Skin of body (tissue), 2 donors: ENCODE measurements around the gene AHNAK2. TPM values are rescaled to one million over a fixed set of nuclear protein-coding genes. Genes with fewer than 3 reads are reported as not detected.

Experiments
- DNase-seq: peaks from one replicate; lab custom pipeline; 2025; lab: John Stamatoyannopoulos, UW
- total RNA-seq: library from RNA; depleted of rRNA; stranded (reverse); fragments of >200 nt; gene quantifications from one replicate; pipeline ENCODE4 v1.2.3, GENCODE V29; 2014

Gene AHNAK2
- total RNA-seq, 1 donor from 2014 or later = 52.0 TPM

DNA sequence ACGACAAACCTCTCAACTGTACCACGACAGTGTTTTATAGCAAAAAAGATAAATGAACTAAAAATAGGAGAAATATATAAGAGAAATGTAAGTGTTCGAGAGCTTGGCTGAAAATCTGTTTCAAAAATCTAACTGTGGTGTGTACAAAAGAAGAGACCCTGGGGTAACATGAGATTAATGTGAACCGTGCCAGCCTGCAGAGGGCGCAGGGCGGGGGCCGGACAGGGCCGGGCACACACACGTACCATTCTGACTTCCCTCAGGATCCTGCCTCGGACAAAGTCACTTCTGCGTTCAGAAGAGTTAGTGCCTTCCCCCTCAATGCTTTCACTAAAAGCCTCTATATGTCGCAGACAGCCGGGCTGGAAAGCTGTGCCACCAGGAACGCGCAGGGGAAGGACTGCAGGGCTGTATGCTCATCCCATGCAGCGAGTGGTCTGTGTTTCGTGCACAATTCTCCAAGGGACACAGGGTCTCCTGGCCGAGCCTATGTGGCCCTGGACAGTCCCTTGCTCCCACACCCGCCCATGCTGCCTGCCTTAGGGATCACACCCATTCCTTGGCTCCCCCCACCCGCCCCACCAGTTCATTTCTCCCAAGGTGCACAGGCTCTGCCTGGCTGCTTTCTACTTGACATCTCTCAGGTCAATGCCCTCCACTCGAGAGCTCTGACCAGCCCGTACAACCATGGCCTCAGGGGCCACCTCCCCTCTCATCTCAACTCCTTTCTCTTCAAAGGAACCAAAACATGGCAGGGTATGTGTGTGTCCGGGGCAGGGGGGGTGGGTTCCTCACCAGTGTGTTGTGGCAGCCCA lies 34.2 kb upstream of the AHNAK2 start:
- no peak for DNase-seq

DNA sequence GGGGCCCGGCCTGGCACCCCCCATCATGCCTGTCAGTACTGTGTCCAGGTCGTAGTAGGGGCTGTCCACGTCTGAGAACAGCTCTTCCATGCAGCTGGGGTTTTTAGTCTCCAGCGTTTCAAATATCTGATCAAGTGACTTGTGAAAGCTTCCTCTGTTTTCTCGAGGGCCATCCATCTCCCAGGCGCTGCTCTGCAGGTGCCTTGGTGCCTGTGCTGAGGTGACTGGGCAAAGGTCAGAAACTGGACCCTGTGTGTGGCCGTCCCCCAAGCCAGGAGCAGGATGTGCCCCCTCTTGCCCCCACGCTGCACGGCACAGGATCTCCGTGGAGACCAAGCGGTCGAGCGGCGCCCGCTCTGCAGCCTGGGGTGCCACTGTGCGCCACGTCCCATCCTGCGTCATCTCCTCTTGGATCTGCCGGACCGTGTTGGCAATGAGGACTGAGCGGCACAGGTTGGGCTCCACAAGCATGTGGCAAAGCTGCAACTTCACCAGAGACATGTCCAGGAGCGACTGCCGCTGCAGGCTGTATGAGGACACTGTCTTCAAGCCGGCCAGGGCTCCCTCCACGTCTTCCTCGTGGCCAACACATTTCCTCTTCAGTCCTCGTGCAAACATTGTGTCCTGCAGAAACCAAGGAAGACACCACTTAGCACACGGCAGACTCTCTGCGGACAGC lies 33.3 kb upstream of the AHNAK2 start:
- DNase-seq = no peak

GRCh38 chr14:105010891-105011291 lies 32.7 kb upstream of the AHNAK2 start:
- no peak for DNase-seq

GRCh38 chr14:105010106-105010505 lies 31.9 kb upstream of the AHNAK2 start:
- DNase-seq = no peak

DNA sequence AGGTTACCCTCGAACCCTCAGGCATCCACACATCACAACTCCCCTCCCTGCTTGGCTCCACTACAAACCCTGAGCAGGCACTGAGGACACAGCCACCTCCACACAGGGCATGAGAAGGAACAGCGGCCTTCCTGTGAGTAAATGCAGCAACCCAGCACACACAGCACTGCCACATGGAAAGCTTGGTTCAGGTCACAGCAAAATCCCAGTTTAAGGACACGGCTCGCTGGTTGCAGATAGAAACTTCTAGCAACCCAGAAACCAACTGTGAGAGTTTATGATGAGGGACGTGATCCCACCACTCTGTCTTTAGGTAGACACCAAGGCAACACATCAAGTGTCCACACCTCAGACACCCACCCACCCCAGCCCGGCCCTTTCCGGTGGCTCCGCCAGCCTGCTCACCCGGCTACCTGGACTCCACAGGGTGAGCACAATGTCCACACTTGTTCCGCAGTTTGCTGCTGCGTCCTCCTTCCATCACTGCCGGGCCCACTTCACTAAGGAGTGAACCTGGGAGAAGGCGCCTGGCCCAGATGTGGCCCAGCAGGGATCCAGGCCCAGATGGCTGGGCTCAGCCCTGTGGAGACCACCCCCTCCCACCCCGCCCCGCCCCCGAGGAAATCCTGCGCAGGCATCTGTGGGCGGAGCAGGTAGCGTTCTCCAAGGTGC lies 29.6 kb upstream of the AHNAK2 start:
- no peak for DNase-seq

GRCh38 chr14:105006831-105007592 lies 28.8 kb upstream of the AHNAK2 start:
- DNase-seq = no peak

- DNase-seq = no peak
Measured at GRCh38 chr14:105005929-105006830, 28.0 kb upstream of the AHNAK2 start.

DNA sequence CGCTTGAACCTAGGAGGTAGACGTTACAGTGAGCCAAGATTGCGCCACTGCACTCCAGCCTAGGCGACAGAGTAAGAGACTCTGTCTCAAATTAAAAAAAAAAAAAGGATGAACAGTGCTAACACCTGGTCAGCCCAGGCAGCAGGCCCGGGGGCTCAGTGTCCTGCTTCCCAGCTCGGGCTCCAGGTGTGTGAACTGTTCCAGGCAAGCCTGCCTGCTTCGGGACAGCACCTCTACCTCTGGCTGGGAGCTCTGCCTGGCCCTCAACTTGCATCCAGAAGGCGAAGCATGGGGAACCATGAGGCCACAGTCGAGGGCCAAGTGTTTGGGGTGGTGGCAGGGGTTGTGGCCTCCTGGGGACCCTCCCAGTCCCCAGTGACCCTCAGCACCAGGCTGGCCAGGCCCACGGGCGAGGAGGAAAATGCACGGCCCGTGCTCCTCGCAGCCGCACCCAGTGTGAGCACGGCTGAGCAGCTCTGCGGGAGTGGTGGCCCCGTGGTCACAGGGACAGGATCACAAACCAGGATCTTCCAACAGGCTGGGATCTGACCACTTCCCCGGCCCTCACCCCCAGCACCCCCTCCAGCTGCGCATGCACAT lies 27.3 kb upstream of the AHNAK2 start:
- DNase-seq = no peak

DNA sequence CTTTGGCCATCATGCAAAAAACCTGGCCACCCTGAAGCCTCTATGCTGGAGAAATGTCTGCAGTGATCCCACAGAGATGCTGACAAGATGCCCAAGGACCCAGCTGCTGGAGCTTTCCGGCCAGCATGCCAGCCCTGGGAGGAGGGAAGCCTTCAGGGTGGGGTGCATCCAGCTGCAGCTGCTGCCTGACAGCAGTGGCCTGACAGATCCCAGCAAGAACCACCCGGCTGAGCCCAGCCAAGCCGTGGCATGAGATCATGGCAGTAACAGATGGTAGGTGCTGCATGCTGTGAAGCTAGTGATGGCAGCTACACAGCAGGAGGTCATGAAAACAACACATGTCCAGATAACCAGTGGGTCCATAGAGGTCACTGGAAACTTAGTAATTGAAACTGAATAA lies 21.2 kb upstream of the AHNAK2 start:
- DNase-seq = no peak

- DNase-seq = no peak
Measured at GRCh38 chr14:104998801-104999200, 20.6 kb upstream of the AHNAK2 start.

DNA sequence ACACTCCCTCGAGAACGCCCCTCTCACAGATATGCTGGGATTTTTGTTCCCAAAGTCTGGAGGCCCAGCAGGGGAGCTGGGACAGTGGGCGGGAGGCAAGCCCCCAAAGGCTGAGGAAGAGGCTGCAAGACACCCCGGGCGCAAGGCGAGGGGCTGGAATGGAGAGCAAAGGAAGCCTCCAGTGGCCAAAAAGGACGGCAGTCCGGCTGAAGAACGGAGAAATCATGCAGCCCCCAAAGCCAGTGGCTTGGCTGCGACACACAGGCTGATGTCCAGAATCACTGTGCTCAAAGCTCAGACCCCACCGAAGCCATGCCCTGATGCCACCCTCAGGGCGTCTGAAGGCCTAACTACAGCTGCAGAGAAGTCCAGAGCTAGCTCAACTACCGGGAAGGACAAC lies 18.3 kb upstream of the AHNAK2 start:
- no peak for DNase-seq

GRCh38 chr14:104996032-104996431 lies 17.9 kb upstream of the AHNAK2 start:
- no peak for DNase-seq

- DNase-seq = no peak
Measured at GRCh38 chr14:104994978-104995377, 16.8 kb upstream of the AHNAK2 start.

DNA sequence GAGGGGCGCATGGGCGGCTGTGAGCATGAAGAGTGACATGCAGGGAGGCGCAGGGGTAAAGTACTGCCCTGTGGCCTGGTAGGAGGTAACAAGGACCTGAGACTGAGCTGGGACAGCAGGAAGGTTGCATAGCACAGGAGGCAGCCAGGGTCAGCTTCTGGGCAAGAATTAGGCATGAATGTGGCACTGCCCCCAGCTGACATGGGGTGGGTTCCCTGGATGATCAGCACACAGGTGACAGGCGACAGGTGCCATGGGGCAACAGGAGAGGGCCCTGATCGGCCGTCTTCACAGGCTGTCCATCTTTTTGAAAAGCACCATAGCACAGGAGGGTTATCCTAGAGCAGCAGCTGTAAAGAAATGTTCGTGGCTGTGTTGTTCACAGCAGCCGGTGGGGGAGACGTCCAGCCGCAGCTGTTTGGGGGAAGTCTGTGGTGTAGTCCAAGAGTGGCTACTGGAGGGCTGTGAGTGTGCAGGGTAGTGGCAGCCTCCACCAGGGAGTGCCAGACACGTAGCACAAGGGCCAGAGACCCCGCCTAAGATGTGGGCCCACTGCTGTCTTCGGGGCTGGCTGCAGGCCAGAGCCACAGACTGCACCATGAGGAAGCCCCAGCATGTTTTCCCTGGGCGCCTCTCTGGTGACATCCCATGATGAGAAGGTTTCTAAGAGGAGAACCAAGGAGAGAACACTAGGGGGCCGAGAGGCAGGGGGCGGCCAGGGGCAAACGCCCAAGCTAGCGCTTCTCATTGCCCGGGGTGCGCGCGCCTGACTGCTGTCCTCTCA lies 15.8 kb upstream of the AHNAK2 start:
- DNase-seq = no peak

GRCh38 chr14:104993306-104993705 lies 15.1 kb upstream of the AHNAK2 start:
- no peak for DNase-seq

GRCh38 chr14:104992501-104992900 lies 14.3 kb upstream of the AHNAK2 start:
- DNase-seq = no peak

GRCh38 chr14:104991896-104992230 lies 13.7 kb upstream of the AHNAK2 start:
- no peak for DNase-seq

DNA sequence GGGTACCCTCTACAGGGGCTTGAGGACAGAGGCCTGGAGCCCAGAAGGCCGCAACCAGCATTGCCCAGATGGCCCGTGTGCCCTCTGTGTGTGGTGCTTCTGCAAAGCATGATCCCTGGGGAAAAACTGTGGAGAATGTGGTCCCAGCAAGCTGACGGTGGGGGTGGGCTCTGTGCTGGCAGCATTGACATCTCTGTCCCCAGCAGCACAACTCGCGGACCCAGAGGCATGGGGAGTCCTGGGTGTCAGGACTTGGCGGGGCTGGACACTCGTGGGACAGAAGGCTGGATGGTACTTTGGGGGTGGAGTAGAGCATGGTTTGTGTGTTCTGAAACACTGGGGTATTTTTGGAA lies 11.8 kb upstream of the AHNAK2 start:
- no peak for DNase-seq

- no peak for DNase-seq
Measured at GRCh38 chr14:104989236-104989950, 11.2 kb upstream of the AHNAK2 start.
